H9 (cell line): Measurements from ENCODE around the gene PEX26. TPM values are rescaled to one million over a fixed set of nuclear protein-coding genes. Genes with fewer than 3 reads are reported as not detected.

Experiments used
- DNase-seq: peaks from one replicate; pipeline ENCODE4 v3.0.0-alpha.2; 2017
- H2AFZ ChIP-seq: one replicate; pipeline ENCODE4 v1.6.1; 2013; ENCODE audit warnings: mild to moderate bottlenecking, low read length, control low read depth, moderate library complexity
- H2AK5ac ChIP-seq: 2 replicates; pipeline ENCODE4 v1.6.1; 2013; ENCODE audit warnings: low read length, control low read depth, mixed read lengths; ENCODE audit not compliant: insufficient read length
- H2BK120ac ChIP-seq: one replicate; pipeline ENCODE4 v1.6.1; 2013; ENCODE audit warnings: low read depth, mild to moderate bottlenecking, low read length, control low read depth, inconsistent platforms; ENCODE audit not compliant: poor library complexity, severe bottlenecking
- H2BK12ac ChIP-seq: 2 replicates; pipeline ENCODE4 v1.6.1; 2013; ENCODE audit warnings: low read length, control low read depth, mixed read lengths, low read depth; ENCODE audit not compliant: insufficient read length
- H2BK15ac ChIP-seq: 2 replicates; pipeline ENCODE4 v1.6.1; 2013; ENCODE audit warnings: low read depth, low read length, control low read depth
- H2BK20ac ChIP-seq: one replicate; pipeline ENCODE4 v1.6.1; 2013; ENCODE audit warnings: low read depth, mild to moderate bottlenecking, low read length, control low read depth, inconsistent platforms; ENCODE audit not compliant: poor library complexity, severe bottlenecking
- H2BK5ac ChIP-seq: 2 replicates; pipeline ENCODE4 v1.6.1; 2013; ENCODE audit warnings: low read length, control low read depth, mixed read lengths; ENCODE audit not compliant: insufficient read length
- H3K14ac ChIP-seq: 2 replicates; pipeline ENCODE4 v1.6.1; 2013; ENCODE audit warnings: low read length, control low read depth; ENCODE audit not compliant: insufficient read depth
- H3K18ac ChIP-seq: 2 replicates; pipeline ENCODE4 v1.6.1; 2013; ENCODE audit warnings: low read depth, mild to moderate bottlenecking, mixed read lengths, low read length, control low read depth; ENCODE audit not compliant: insufficient read length
- H3K23ac ChIP-seq: 2 replicates; pipeline ENCODE4 v1.6.1; 2013; ENCODE audit warnings: low read length, control low read depth, mixed read lengths, low read depth; ENCODE audit not compliant: insufficient read length
- H3K23me2 ChIP-seq: 2 replicates; pipeline ENCODE4 v1.6.1; 2013; ENCODE audit warnings: low read depth, mild to moderate bottlenecking, mixed read lengths, low read length, control low read depth; ENCODE audit not compliant: insufficient read length, poor library complexity, severe bottlenecking
- H3K27ac ChIP-seq: 2 replicates; pipeline ENCODE4 v1.5.1; 2013; ENCODE audit warnings: low read length, control low read depth, mixed read lengths, low read depth; ENCODE audit not compliant: insufficient read length
- H3K27me3 ChIP-seq: 2 replicates; pipeline ENCODE4 v1.6.1; 2013; ENCODE audit warnings: low read length, control low read depth, inconsistent platforms; ENCODE audit not compliant: insufficient read depth
- H3K4ac ChIP-seq: 2 replicates; pipeline ENCODE4 v1.6.1; 2013; ENCODE audit warnings: low read depth, mild to moderate bottlenecking, control low read depth, inconsistent platforms, low read length, moderate library complexity
- H3K4me1 ChIP-seq: 2 replicates; pipeline ENCODE4 v1.6.1; 2013; ENCODE audit warnings: low read length, control low read depth, inconsistent platforms; ENCODE audit not compliant: insufficient read depth
- H3K4me2 ChIP-seq: 2 replicates; pipeline ENCODE4 v1.6.1; 2013; ENCODE audit warnings: low read length, control low read depth, mixed read lengths; ENCODE audit not compliant: insufficient read length, insufficient read depth
- H3K56ac ChIP-seq: 2 replicates; pipeline ENCODE4 v1.6.1; 2013; ENCODE audit warnings: low read depth, mild to moderate bottlenecking, mixed read lengths, low read length, control low read depth; ENCODE audit not compliant: insufficient read length
- H3K79me1 ChIP-seq: 2 replicates; pipeline ENCODE4 v1.6.1; 2013; ENCODE audit warnings: low read depth, mild to moderate bottlenecking, moderate library complexity, low read length, control low read depth, inconsistent platforms; ENCODE audit not compliant: insufficient read depth, poor library complexity, severe bottlenecking
- H3K79me2 ChIP-seq: 2 replicates; pipeline ENCODE4 v1.6.1; 2013; ENCODE audit warnings: low read length, control low read depth, inconsistent platforms; ENCODE audit not compliant: insufficient read depth
- H3K9ac ChIP-seq: 2 replicates; pipeline ENCODE4 v1.6.1; 2013; ENCODE audit warnings: low read length, control low read depth, mixed read lengths; ENCODE audit not compliant: insufficient read length; ENCODE audit errors: extremely low read depth
- H3K9me3 ChIP-seq: one replicate; pipeline ENCODE4 v1.6.1; 2013; ENCODE audit warnings: low read depth, low read length, inconsistent platforms; ENCODE audit not compliant: control insufficient read depth
- H3T11ph ChIP-seq: one replicate; pipeline ENCODE4 v1.6.1; 2013; ENCODE audit warnings: mild to moderate bottlenecking, low read length, control low read depth, inconsistent platforms
- H4K20me1 ChIP-seq: one replicate; pipeline ENCODE4 v1.6.1; 2013; ENCODE audit not compliant: control insufficient read depth, insufficient read length, insufficient read depth
- H4K5ac ChIP-seq: 2 replicates; pipeline ENCODE4 v1.6.1; 2013; ENCODE audit warnings: low read depth, mild to moderate bottlenecking, mixed read lengths, low read length, control low read depth; ENCODE audit not compliant: insufficient read length
- H4K8ac ChIP-seq: replicated peaks from 2 replicates; pipeline ENCODE4 v1.6.1; 2013; ENCODE audit warnings: low read length, control low read depth, mixed read lengths, low read depth; ENCODE audit not compliant: insufficient read length
- H4K91ac ChIP-seq: 2 replicates; pipeline ENCODE4 v1.6.1; 2013; ENCODE audit warnings: low read depth, mild to moderate bottlenecking, moderate library complexity, mixed read lengths, low read length, control low read depth; ENCODE audit not compliant: insufficient read length
- H3K27ac Mint-ChIP-seq, 3 experiments: 2 replicates in 2 of 3; 3 replicates in 1 of 3; pipeline ENCODE4 v1.8.0; 2020 to 2021; ENCODE audit warnings: mixed read lengths in 3 of 3, mild to moderate bottlenecking in 1 of 3, moderate library complexity in 1 of 3
- H3K27me3 Mint-ChIP-seq: 2 replicates; pipeline ENCODE4 v1.8.0; 2021; ENCODE audit warnings: low read depth, mild to moderate bottlenecking, moderate library complexity, mixed read lengths
- H3K36me3 Mint-ChIP-seq, 3 experiments: 2 replicates in 2 of 3; 3 replicates in 1 of 3; pipeline ENCODE4 v1.8.0; 2020 to 2021; ENCODE audit warnings: low read depth in 3 of 3, mixed read lengths in 3 of 3; ENCODE audit not compliant: insufficient read depth in 1 of 3
- H3K4me1 Mint-ChIP-seq, 2 experiments: 2 replicates each; pipeline ENCODE4 v1.8.0; 2020; ENCODE audit warnings: mixed read lengths in 2 of 2
- H3K4me3 Mint-ChIP-seq, 2 experiments: 2 replicates in 1 of 2; 3 replicates in 1 of 2; pipeline ENCODE4 v1.8.0; 2020 to 2021; ENCODE audit warnings: mild to moderate bottlenecking in 2 of 2, mixed read lengths in 2 of 2, moderate library complexity in 1 of 2
- H3K9me3 Mint-ChIP-seq, 2 experiments: 2 replicates in 1 of 2; 3 replicates in 1 of 2; pipeline ENCODE4 v1.8.0; 2020; ENCODE audit warnings: mild to moderate bottlenecking in 2 of 2, mixed read lengths in 2 of 2, moderate library complexity in 1 of 2
- WGBS: extraction: QIAGEN DNeasy Blood & Tissue Kit; methylation state at CpG from one replicate; pipeline ENCODE4 v1.1.7; 2013; ENCODE audit warnings: missing lambda C conversion rate, low lambda C conversion rate, mixed read lengths; ENCODE audit not compliant: insufficient read length; ENCODE audit errors: extremely low coverage; 5-methylcytosine and 5-hydroxymethylcytosine counted together
- total RNA-seq: library from RNA; stranded (reverse); gene quantifications from 2 replicates; pipeline ENCODE4 v1.2.1, GENCODE V29; 2021
- TF ChIP-seq, protein P1 (sequence below): fragments of 200-600 bp; sonication (generic); conservative IDR thresholded peaks from 3 replicates; pipeline ENCODE4 v1.8.0; 2021; ENCODE audit warnings: antibody characterized with exemption, mild to moderate bottlenecking

The PEX26 gene
- total RNA-seq, 1 experiment from 2014 or later, result 35.4 TPM

DNA sequence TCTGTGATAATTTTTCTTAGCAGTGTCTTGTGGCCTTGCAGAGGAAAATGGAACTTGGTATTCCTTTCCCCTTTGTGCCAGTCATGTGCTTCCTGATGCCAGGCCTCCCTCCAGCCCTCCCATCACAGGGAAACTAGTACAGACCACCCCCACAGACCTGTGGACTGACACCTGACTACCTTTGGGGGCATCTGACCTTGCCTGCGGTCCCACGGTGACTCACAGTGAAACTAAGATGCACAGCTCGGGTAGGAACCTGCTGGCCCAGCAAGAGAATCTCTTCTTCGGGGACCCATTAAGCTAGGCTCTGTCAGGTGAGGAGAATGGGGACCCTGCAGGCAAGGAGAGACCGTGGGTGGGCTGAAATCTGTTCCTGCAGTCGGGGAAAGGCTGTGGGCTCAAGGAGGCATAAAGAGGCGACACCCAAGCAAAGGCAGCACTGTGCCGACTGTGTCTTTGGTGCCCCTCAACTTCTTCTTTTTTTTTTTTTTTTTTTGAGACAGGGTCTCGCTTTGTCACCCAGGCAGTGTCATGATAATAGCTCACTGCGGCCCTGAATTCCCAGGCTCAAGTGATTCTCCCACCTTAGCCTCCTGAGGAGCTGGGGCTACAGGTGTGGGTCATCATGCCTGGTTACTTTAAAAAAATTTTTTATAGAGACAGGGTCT, 20.8 kb upstream of the PEX26 start:
- Histone ChIP-seq H3K79me1 (no peaks in the 10 kb centered on the region), H2AFZ (no peak overlapping the region), H3K9me3 (no peaks in the 10 kb centered on the region), H3T11ph (no peak overlapping the region), H3K56ac (no peak overlapping the region), H3K4ac (no peak overlapping the region), H3K14ac (no peak overlapping the region), H3K23ac (no peak overlapping the region), H4K91ac (no peak overlapping the region), H2AK5ac (no peak overlapping the region), H3K79me2 (no peaks in the 10 kb centered on the region), H4K5ac (no peak overlapping the region), H3K18ac (no peak overlapping the region), H2BK120ac (no peak overlapping the region), H3K9ac (no peak overlapping the region), H4K8ac (no peak overlapping the region), H3K23me2 (no peaks in the 10 kb centered on the region), H4K20me1 (peaks cover 3% of the 10 kb centered on the region), H2BK15ac (no peak overlapping the region), H3K27ac (no peak overlapping the region), H2BK5ac (no peak overlapping the region), H3K4me1 (no peaks in the 10 kb centered on the region), H2BK12ac (no peak overlapping the region), H3K4me2 (no peak overlapping the region), H3K27me3 (no peaks in the 10 kb centered on the region), H2BK20ac (no peak overlapping the region)
- no peak for DNase-seq
- H3K27me3 Mint-ChIP-seq, result peaks cover 20% of the 10 kb centered on the region
- WGBS, result no CpG with 5 or more reads among the region's 10 CpGs
- peaks cover 5 to 6% of the 10 kb centered on the region in 2 experiments; a peak in 3 of 5 replicates for H3K9me3 Mint-ChIP-seq
- H3K36me3 Mint-ChIP-seq, result peaks cover 0 to 5% (median 3%) of the 10 kb centered on the region in 3 experiments; a peak in 5 of 7 replicates
- TF ChIP-seq, protein P1, sequence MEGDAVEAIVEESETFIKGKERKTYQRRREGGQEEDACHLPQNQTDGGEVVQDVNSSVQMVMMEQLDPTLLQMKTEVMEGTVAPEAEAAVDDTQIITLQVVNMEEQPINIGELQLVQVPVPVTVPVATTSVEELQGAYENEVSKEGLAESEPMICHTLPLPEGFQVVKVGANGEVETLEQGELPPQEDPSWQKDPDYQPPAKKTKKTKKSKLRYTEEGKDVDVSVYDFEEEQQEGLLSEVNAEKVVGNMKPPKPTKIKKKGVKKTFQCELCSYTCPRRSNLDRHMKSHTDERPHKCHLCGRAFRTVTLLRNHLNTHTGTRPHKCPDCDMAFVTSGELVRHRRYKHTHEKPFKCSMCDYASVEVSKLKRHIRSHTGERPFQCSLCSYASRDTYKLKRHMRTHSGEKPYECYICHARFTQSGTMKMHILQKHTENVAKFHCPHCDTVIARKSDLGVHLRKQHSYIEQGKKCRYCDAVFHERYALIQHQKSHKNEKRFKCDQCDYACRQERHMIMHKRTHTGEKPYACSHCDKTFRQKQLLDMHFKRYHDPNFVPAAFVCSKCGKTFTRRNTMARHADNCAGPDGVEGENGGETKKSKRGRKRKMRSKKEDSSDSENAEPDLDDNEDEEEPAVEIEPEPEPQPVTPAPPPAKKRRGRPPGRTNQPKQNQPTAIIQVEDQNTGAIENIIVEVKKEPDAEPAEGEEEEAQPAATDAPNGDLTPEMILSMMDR, result no peak
- H3K4me3 Mint-ChIP-seq, result no peak overlapping the region
- H3K27ac Mint-ChIP-seq, result peak overlapping the region in 1 of 3 experiments; percentile 26; a peak in 1 of 7 replicates
- H3K4me1 Mint-ChIP-seq, result peaks cover 16 to 18% of the 10 kb centered on the region in 2 experiments
